Activated CD4-positive, alpha-beta T cell treated with anti-CD3 and anti-CD28 coated beads, Interleukin-2, amount 10 ng/mL, durations not matched to agents 24 days and 14 days (primary cell): ENCODE measurements around the gene MORC1. TPM values are rescaled to one million over a fixed set of nuclear protein-coding genes. Genes with fewer than 3 reads are reported as not detected.
"Not testable (repeated sequence)": the region's sequence is repeated elsewhere in the genome, so short reads cannot be mapped to it uniquely, and the experiment has no call there.

Experiments used
- DNase-seq: peaks from one replicate; pipeline ENCODE4 v3.0.0; 2022
- H3K27ac Mint-ChIP-seq: one replicate; pipeline ENCODE4 v1.8.0; 2022; ENCODE audit warnings: mild to moderate bottlenecking, mixed read lengths
- H3K27me3 Mint-ChIP-seq: one replicate; pipeline ENCODE4 v1.8.0; 2022; ENCODE audit warnings: mixed read lengths
- H3K36me3 Mint-ChIP-seq: one replicate; pipeline ENCODE4 v1.8.0; 2022; ENCODE audit warnings: low read depth, mild to moderate bottlenecking, mixed read lengths
- H3K4me1 Mint-ChIP-seq: one replicate; pipeline ENCODE4 v1.8.0; 2021; ENCODE audit warnings: mixed read lengths
- H3K4me3 Mint-ChIP-seq: one replicate; pipeline ENCODE4 v1.8.0; 2022; ENCODE audit warnings: mild to moderate bottlenecking, moderate library complexity, mixed read lengths
- H3K9me3 Mint-ChIP-seq: one replicate; pipeline ENCODE4 v1.8.0; 2021; ENCODE audit warnings: mixed read lengths
- intact Hi-C: fragments of 100-400 bp; cut with micrococcal nuclease; formaldehyde crosslinking; loops from one replicate; pipeline ENCODE4 v1.15.1; 2023
- total RNA-seq: library from RNA; stranded (reverse); gene quantifications from 2 replicates; pipeline ENCODE4 v1.2.3, GENCODE V29; 2022

The MORC1 gene
- total RNA-seq, 1 donor from 2014 or later, result not detected

DNA sequence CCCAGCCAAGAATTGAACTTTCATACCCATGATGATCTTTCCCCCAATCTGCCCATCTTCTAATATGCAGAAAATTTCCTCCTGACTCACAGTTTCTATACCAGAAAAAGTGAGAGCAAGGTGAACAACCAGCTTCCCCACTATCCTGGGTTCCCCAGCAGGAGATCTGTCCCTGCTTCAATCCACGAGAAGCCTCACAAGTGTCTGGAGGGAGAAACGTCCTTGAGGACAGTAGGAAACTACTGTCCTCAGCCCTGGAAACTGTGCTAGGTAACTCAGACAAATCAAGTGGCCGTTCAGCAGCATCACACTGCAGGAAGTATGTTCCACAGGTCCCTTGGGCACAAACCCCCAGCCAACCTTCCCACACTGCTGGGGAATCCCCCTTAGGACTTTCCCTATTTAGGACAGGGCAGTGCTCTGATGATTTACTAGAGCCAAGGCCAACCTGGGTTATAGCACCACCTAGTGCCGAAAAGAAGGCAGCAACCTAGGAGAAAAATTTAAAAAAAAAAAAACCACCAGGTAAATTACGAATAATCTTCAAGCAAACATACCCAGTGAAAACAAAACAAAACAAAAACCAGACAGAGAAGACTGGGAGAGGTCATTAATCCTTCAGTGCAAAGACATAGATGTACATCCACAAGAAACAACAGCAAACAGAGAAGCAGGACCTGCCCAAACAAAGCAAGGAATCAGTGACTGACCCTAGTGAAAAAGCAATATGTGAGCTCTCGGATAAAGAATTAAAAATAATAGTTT, 36.0 kb downstream of the MORC1 start:
- no peaks in the 10 kb centered on the region for H3K9me3 Mint-ChIP-seq
- no peaks in the 10 kb centered on the region for H3K36me3 Mint-ChIP-seq
- intact Hi-C loops, result loop anchor here (1.0 to 5.0 kb wide), 4 partner anchors 59 to 593 kb away; no protein-coding TSS in a partner anchor
- no peak overlapping the region for H3K4me3 Mint-ChIP-seq
- peaks cover 43% of the 10 kb centered on the region for H3K27me3 Mint-ChIP-seq
- H3K27ac Mint-ChIP-seq, result no peak overlapping the region
- H3K4me1 Mint-ChIP-seq, result peaks cover 4% of the 10 kb centered on the region
- peak; percentile 76 for DNase-seq

DNA sequence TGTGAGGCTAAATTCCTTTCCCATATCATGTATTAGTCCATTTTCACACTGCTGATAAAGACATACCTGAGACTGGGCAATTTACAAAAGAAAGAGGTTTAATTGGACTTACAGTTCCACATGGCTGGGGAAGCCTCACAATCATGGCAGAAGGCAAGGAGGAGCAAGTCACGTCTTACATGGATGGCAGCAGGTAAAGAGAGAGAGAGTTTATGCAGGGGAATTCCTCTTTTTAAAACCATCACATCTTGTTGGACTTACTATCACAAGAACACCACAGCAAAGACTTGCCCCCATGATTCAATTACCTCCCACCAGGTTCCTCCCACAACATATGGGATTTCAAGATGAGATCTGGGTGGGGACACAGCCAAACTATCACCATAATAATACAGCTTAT, 37.8 kb downstream of the MORC1 start:
- not testable (repeated sequence) for H3K36me3 Mint-ChIP-seq, H3K4me1 Mint-ChIP-seq, H3K9me3 Mint-ChIP-seq, DNase-seq, H3K27ac Mint-ChIP-seq, H3K4me3 Mint-ChIP-seq
- peaks cover 48% of the 10 kb centered on the region for H3K27me3 Mint-ChIP-seq
- intact Hi-C loops, result loop anchor here (5.0 kb wide), 1 partner anchor 163 kb away; no protein-coding TSS in a partner anchor

DNA sequence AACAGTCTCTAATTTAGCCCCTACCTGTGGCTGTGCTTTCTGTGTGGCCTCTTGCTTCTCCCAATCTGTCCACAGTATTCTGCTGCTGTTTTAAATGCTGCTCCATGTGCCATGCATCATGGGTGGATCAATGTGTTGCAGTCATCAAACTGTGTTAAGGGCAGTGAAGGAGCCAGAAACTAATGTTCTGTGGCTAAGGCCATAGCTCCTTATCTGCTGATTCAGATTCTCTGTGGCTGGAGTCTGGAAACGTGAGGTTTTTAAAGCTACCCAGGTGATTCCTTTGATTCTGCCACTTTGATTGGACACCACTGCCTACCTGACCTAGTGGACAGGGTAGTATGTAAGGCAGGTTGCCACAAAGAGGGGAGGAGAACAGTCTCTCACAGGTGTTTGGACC, 44.8 kb downstream of the MORC1 start:
- H3K36me3 Mint-ChIP-seq, result no peaks in the 10 kb centered on the region
- H3K4me1 Mint-ChIP-seq, result peaks cover 10% of the 10 kb centered on the region
- H3K9me3 Mint-ChIP-seq, result no peaks in the 10 kb centered on the region
- H3K4me3 Mint-ChIP-seq, result no peak overlapping the region
- H3K27ac Mint-ChIP-seq, result no peak overlapping the region
- no peak for DNase-seq
- intact Hi-C loops, result no loop called here
- peaks cover 26% of the 10 kb centered on the region for H3K27me3 Mint-ChIP-seq

DNA sequence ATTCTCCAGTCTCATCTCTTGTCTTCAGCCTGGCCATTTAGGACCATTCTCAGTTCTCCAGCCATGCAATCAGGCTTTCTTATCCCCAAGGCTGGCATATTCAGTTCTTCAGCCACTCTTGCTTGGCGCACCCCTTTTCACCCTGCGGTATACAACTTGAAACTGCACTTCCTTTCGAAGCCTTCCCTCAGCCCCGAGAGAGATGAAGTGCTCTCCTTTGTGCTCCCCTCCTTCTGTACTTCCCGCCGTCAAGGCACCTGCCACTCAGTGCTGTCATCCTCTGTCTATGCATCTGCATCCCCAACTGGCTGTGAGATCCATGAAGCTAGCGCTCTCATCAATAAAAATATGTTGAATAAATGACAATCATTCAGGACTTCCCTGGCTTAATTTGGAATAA, 45.7 kb downstream of the MORC1 start:
- peak; percentile 66 for DNase-seq
- intact Hi-C loops, result no loop called here
- no peaks in the 10 kb centered on the region for H3K9me3 Mint-ChIP-seq
- peaks cover 10% of the 10 kb centered on the region for H3K4me1 Mint-ChIP-seq
- H3K36me3 Mint-ChIP-seq, result no peaks in the 10 kb centered on the region
- H3K4me3 Mint-ChIP-seq, result peak overlapping the region; percentile 25
- H3K27me3 Mint-ChIP-seq, result peaks cover 22% of the 10 kb centered on the region
- no peak overlapping the region for H3K27ac Mint-ChIP-seq

DNA sequence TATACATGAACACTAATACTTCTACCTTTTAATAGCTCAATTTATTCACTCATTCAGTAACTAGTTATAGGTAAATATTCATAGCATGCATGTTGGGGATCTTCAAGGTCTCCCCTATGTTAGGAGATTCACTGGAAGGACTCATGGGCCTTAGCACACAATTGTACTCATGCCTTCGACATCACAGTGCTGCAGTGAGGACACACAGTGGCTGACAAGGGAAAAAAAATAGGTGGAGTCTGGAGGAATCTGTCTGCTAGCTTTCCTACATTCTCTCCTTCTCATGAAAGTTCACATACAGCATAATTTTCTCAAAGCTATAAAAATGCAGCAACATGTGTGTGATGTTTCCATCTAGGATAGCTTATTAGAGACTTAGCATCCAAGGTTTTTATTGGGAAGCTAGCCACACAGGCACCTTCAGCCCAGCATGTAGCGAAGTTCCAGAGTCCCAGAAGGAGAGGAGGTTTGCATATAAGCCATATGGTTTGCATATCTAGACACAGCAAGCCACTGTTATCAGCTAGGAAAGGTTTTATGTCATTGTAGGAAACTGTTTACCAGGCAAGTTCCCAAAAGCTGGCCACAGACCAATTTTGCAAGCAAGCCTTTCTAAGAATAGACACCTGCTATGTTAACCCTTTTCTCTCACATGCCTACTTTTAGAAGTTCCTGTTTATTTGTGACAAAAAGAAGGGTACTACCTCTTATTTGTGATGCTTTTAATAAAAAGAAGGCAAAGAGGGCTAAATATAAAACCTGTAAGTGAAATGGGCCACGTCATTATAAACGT, 46.4 kb downstream of the MORC1 start:
- no peak overlapping the region for H3K27ac Mint-ChIP-seq
- no peaks in the 10 kb centered on the region for H3K36me3 Mint-ChIP-seq
- intact Hi-C loops, result no loop called here
- no peak for DNase-seq
- peaks cover 10% of the 10 kb centered on the region for H3K4me1 Mint-ChIP-seq
- peaks cover 21% of the 10 kb centered on the region for H3K27me3 Mint-ChIP-seq
- H3K4me3 Mint-ChIP-seq, result no peak overlapping the region
- H3K9me3 Mint-ChIP-seq, result no peaks in the 10 kb centered on the region

DNA sequence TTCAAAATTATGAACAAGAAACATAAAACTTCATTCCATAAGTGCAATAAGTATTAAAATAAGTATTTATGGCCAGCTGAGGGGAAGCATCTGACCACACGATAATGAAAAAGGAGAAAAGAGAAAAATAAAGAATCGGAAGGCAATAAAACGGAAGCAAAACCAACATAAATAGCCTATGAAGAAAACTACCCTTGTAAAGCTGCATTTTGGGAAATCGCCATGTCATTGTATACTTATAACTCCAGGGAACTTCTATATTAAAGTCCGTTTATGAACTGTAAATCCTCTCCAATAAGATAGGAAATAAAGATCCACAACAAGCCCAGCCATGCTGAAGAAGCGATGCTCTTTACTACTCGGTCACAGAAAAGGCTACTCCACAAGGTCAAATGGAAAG, 47.7 kb downstream of the MORC1 start:
- Mint-ChIP-seq H3K9me3 (no peaks in the 10 kb centered on the region), H3K36me3 (no peaks in the 10 kb centered on the region), H3K27me3 (peaks cover 17% of the 10 kb centered on the region), H3K4me3 (no peak overlapping the region), H3K27ac (no peak overlapping the region), H3K4me1 (peaks cover 10% of the 10 kb centered on the region)
- intact Hi-C loops, result no loop called here
- DNase-seq, result no peak

DNA sequence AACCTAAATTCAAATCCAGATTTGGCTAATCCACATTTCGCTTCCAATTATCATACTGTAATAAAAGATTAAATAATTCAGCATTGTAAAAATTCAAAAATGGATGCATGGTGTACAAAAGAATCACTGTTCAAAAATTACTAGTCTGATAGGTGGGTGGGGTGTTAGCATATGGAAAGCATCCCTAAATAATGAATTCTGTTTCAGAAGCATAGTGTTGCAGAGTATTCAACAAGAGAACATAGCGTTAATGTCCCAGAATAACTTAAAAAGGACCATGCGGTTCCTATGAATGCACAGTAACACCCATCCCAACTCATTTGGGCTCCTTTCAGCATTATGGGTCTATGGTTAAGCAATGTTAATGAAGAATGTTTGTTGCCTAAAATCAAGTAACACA, 51.1 kb downstream of the MORC1 start:
- H3K9me3 Mint-ChIP-seq, result no peaks in the 10 kb centered on the region
- H3K4me3 Mint-ChIP-seq, result no peak overlapping the region
- peaks cover 4% of the 10 kb centered on the region for H3K4me1 Mint-ChIP-seq
- intact Hi-C loops, result no loop called here
- peaks cover 16% of the 10 kb centered on the region for H3K27me3 Mint-ChIP-seq
- H3K27ac Mint-ChIP-seq, result no peak overlapping the region
- DNase-seq, result no peak
- H3K36me3 Mint-ChIP-seq, result no peaks in the 10 kb centered on the region

DNA sequence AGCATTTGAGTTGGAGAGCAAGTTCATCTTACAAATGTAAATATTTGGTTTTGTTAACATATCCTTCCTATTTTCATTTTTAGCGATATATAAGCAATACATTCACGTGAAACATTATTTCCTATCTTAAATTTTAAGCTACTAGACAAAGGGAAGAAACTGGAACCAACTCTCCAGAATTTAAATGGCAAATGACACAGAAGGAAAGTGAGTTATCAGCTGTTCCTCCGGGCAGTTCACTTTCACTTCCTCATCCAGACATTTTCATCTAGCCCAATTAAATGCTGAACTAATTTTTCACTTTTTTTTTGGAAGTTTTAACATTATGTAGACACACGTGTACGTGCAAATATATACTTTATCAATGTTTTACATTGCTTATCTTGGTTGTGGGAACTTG, 58.7 kb downstream of the MORC1 start:
- H3K36me3 Mint-ChIP-seq, result no peaks in the 10 kb centered on the region
- no peaks in the 10 kb centered on the region for H3K9me3 Mint-ChIP-seq
- no peak for DNase-seq
- intact Hi-C loops, result no loop called here
- H3K27me3 Mint-ChIP-seq, result peaks cover 31% of the 10 kb centered on the region
- no peaks in the 10 kb centered on the region for H3K4me1 Mint-ChIP-seq
- H3K4me3 Mint-ChIP-seq, result no peak overlapping the region
- H3K27ac Mint-ChIP-seq, result no peak overlapping the region

DNA sequence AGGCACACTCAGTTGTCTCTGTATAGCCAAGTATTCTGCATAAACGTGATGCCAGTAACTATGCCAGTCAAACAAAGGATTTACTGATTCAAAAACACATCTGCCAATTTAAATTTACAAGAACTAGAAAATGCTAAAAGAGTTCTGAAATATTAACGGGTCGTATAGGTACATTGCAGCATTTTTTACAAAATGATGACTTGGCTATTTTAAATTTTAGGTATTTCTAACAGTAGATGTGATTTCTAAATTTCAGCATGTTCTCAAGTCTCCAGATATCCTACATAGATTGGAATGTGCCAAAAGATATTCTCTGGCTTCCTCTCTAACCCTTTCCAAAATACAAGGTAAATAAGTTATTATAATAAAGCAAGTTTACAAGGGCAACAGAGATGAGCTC, 60.3 kb downstream of the MORC1 start:
- Mint-ChIP-seq H3K9me3 (no peaks in the 10 kb centered on the region), H3K36me3 (no peaks in the 10 kb centered on the region), H3K27ac (no peak overlapping the region), H3K4me3 (no peak overlapping the region), H3K4me1 (no peaks in the 10 kb centered on the region), H3K27me3 (peaks cover 29% of the 10 kb centered on the region)
- intact Hi-C loops, result no loop called here
- DNase-seq, result no peak

DNA sequence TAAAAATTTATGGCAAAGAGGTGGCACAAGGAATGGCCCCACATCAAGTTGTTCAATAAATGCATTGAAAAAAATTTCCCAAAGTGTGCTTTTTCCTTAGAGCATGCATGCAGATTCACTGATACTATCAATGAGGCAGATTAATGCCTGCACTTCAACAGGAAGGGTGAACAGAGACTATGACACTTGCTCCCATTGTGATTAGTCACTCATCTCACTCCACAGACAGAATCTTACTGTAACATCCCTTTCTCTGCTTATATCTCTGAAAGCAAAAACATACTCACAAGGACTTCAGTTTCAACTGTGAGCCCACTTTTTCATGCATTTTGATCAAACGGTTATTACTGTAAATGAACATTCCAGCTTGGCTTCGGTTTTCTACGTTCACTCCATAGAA, 60.9 kb downstream of the MORC1 start:
- Mint-ChIP-seq H3K27me3 (peaks cover 29% of the 10 kb centered on the region), H3K9me3 (no peaks in the 10 kb centered on the region), H3K4me3 (no peak overlapping the region), H3K4me1 (no peaks in the 10 kb centered on the region), H3K36me3 (no peaks in the 10 kb centered on the region), H3K27ac (no peak overlapping the region)
- intact Hi-C loops, result no loop called here
- DNase-seq, result no peak

DNA sequence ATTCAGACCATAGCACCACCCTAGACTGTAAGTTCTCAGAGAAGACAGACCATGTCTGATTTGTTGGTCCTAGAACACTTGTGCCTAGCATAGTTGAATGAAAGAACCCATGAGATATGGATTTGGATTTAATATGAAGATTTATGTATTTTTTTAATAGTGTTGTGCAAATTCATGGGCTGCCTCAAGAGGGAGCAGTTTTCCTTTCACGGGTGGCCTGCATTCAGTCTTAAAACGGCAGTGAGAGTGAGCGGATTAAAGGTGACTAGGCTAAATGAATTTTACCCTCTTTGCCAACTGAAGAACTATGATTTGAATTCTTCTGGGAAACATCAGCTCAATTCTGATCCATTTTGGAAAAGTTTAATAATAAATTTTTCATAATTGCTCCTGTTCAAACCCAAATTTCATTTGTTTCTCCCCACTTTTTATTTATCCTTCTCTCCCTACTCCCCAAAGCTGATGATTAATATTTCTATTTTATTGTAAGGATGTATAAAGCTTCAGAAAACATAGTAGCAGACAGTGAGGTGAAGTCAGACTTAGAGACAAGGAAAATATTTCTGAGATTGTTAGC, 67.3 kb downstream of the MORC1 start:
- H3K9me3 Mint-ChIP-seq, result no peaks in the 10 kb centered on the region
- no peak overlapping the region for H3K27ac Mint-ChIP-seq
- H3K4me3 Mint-ChIP-seq, result no peak overlapping the region
- no peaks in the 10 kb centered on the region for H3K36me3 Mint-ChIP-seq
- DNase-seq, result peak; percentile 67
- H3K27me3 Mint-ChIP-seq, result peaks cover 1% of the 10 kb centered on the region
- H3K4me1 Mint-ChIP-seq, result no peaks in the 10 kb centered on the region
- intact Hi-C loops, result no loop called here

DNA sequence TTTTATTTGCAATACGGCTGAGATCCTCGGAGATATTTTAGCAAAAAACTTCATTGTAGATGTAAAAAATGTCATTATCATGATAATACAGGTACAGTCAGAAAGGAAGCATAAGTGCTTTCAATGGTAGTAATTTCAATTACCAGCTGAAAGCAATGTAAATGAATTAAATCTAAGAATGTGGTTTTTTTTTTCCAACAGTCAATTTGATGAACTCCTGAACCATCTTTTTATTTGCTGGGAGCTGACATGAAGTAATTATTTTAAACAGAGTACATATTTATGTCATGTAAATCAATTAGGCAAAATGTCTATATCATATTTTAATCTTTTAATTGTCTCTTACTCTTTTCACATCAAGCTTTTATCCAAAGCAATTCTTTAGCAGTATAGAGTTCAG, 70.6 kb downstream of the MORC1 start:
- intact Hi-C loops, result no loop called here
- H3K27me3 Mint-ChIP-seq, result no peaks in the 10 kb centered on the region
- H3K27ac Mint-ChIP-seq, result no peak overlapping the region
- H3K4me3 Mint-ChIP-seq, result no peak overlapping the region
- no peaks in the 10 kb centered on the region for H3K9me3 Mint-ChIP-seq
- no peak for DNase-seq
- no peaks in the 10 kb centered on the region for H3K4me1 Mint-ChIP-seq
- H3K36me3 Mint-ChIP-seq, result no peaks in the 10 kb centered on the region

DNA sequence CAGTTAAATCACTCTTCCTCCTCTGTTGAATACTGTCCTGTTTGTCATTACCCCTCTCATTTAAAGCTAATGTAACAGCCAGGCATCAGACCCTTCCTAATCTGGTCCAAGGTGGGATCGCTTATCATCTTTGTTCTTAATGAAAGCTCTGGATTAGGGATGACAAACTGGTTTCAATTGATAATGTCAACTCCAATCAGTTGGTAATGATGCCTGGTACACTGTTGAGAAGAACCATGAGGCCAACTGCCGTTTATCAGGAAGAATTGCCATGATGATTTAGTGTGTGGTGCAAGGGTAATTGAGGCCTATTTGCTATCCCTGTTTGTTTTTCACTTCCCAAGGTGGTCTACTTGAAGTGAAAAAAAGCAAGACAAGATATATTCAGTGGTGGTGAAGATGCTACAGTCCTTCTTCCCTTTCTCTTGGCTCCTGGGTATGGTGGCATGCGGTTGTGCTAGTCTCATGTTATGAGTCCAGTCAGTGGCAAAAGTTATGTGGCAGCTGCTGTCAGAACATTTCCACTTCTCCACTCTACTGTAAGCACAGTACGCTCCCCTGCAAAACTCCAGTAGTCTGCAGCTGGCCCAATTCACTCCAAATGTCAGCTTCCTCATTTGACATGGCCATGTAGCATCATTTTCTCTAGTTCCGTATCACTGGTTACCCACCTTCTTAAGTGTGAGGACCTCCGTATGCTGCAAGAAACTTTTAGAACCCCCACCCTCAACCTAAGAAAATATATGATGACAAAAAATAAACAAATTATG, 72.5 kb downstream of the MORC1 start:
- H3K36me3 Mint-ChIP-seq, result no peaks in the 10 kb centered on the region
- intact Hi-C loops, result no loop called here
- no peak for DNase-seq

DNA sequence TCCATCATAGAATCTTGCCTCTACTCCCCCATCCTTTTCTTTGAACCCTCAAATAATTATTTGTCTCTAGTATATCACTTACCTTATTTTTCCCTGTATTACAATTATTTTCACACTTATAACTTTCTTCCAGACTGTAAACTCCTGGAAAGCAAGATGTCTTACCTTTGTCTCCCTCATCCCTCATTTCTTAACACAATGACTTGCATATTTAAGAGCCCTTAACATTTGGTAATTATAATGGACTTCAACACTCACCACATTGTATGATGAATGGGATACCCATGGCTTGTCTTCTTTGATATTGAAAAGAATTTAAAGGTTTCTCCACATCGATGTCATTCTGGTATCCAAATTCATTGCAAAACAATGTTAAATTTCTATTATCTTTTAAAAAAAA, 82.9 kb downstream of the MORC1 start:
- H3K27me3 Mint-ChIP-seq, result peaks cover 7% of the 10 kb centered on the region
- H3K9me3 Mint-ChIP-seq, result no peaks in the 10 kb centered on the region
- intact Hi-C loops, result no loop called here

More for the DNA sequence above, 72.5 kb downstream of the MORC1 start:
- no peaks in the 10 kb centered on the region for H3K9me3 Mint-ChIP-seq
- no peaks in the 10 kb centered on the region for H3K4me1 Mint-ChIP-seq
- H3K4me3 Mint-ChIP-seq, result no peak overlapping the region
- H3K27ac Mint-ChIP-seq, result no peak overlapping the region
- H3K27me3 Mint-ChIP-seq, result peaks cover 2% of the 10 kb centered on the region

More for the DNA sequence above, 82.9 kb downstream of the MORC1 start:
- Mint-ChIP-seq H3K27ac (no peak overlapping the region), H3K4me3 (no peak overlapping the region), H3K4me1 (no peaks in the 10 kb centered on the region), H3K36me3 (no peaks in the 10 kb centered on the region)
- DNase-seq, result no peak
